Measurements from ENCODE around the gene LARGE1.

Gene LARGE1

GRCh38 chr22:33741025-33741424 is 179.3 kb downstream of the LARGE1 start:
- in situ Hi-C loops (cut with HindIII; ENCODE audit: low sequenced_read_pairs): no loop called here

GRCh38 chr22:33739516-33739915 is 180.8 kb downstream of the LARGE1 start:
- in situ Hi-C loops (cut with HindIII; ENCODE audit: low sequenced_read_pairs): no loop called here

GRCh38 chr22:33737662-33738061 is 182.6 kb downstream of the LARGE1 start:
- in situ Hi-C loops (cut with HindIII; ENCODE audit: low sequenced_read_pairs): no loop called here

GRCh38 chr22:33735978-33736377 is 184.3 kb downstream of the LARGE1 start:
- in situ Hi-C loops (cut with HindIII; ENCODE audit: low sequenced_read_pairs): no loop called here

- in situ Hi-C loops (cut with HindIII; ENCODE audit: low sequenced_read_pairs): no loop called here
Measured at GRCh38 chr22:33728847-33729246, 191.4 kb downstream of the LARGE1 start.

GRCh38 chr22:33726294-33726734 is 194.0 kb downstream of the LARGE1 start:
- in situ Hi-C loops (cut with HindIII; ENCODE audit: low sequenced_read_pairs): no loop called here

GRCh38 chr22:33723915-33724314 is 196.4 kb downstream of the LARGE1 start:
- in situ Hi-C loops (cut with HindIII; ENCODE audit: low sequenced_read_pairs): no loop called here

- in situ Hi-C loops (cut with HindIII; ENCODE audit: low sequenced_read_pairs): no loop called here
Measured at GRCh38 chr22:33722816-33723215, 197.5 kb downstream of the LARGE1 start.

- in situ Hi-C loops (cut with HindIII; ENCODE audit: low sequenced_read_pairs): no loop called here
Measured at GRCh38 chr22:33720166-33720878, 200.0 kb downstream of the LARGE1 start.

GRCh38 chr22:33717694-33718396 is 202.4 kb downstream of the LARGE1 start:
- in situ Hi-C loops (cut with HindIII; ENCODE audit: low sequenced_read_pairs): no loop called here

- in situ Hi-C loops (cut with HindIII; ENCODE audit: low sequenced_read_pairs): no loop called here
Measured at GRCh38 chr22:33715237-33715985, 204.9 kb downstream of the LARGE1 start.

GRCh38 chr22:33710326-33710725 is 209.9 kb downstream of the LARGE1 start:
- in situ Hi-C loops (cut with HindIII; ENCODE audit: low sequenced_read_pairs): no loop called here

- in situ Hi-C loops (cut with HindIII; ENCODE audit: low sequenced_read_pairs): no loop called here
Measured at GRCh38 chr22:33707581-33707980, 212.7 kb downstream of the LARGE1 start.

- in situ Hi-C loops (cut with HindIII; ENCODE audit: low sequenced_read_pairs): no loop called here
Measured at GRCh38 chr22:33706100-33706499, 214.2 kb downstream of the LARGE1 start.

GRCh38 chr22:33699176-33699575 is 221.1 kb downstream of the LARGE1 start:
- in situ Hi-C loops (cut with HindIII; ENCODE audit: low sequenced_read_pairs): no loop called here

GRCh38 chr22:33697640-33698039 is 222.6 kb downstream of the LARGE1 start:
- in situ Hi-C loops (cut with HindIII; ENCODE audit: low sequenced_read_pairs): no loop called here

- in situ Hi-C loops (cut with HindIII; ENCODE audit: low sequenced_read_pairs): no loop called here
Measured at GRCh38 chr22:33691057-33691630, 229.1 kb downstream of the LARGE1 start.

- in situ Hi-C loops (cut with HindIII; ENCODE audit: low sequenced_read_pairs): no loop called here
Measured at GRCh38 chr22:33688903-33689302, 231.4 kb downstream of the LARGE1 start.

GRCh38 chr22:33687464-33687863 is 232.8 kb downstream of the LARGE1 start:
- in situ Hi-C loops (cut with HindIII; ENCODE audit: low sequenced_read_pairs): no loop called here

- in situ Hi-C loops (cut with HindIII; ENCODE audit: low sequenced_read_pairs): no loop called here
Measured at GRCh38 chr22:33684087-33684486, 236.2 kb downstream of the LARGE1 start.

GRCh38 chr22:33682927-33683326 is 237.3 kb downstream of the LARGE1 start:
- in situ Hi-C loops (cut with HindIII; ENCODE audit: low sequenced_read_pairs): no loop called here

All from DLD1 (cell line).